Keratinocyte (primary cell): Measurements from ENCODE around the gene MAN1A2. TPM values are rescaled to one million over a fixed set of nuclear protein-coding genes. Genes with fewer than 3 reads are reported as not detected.
"Not testable (repeated sequence)": the region's sequence is repeated elsewhere in the genome, so short reads cannot be mapped to it uniquely, and the experiment has no call there.

Source experiments
- DNase-seq: peaks from one replicate; pipeline ENCODE4 v3.0.0-alpha.2; 2011; ENCODE audit warnings: low read depth, missing footprints, low spot score
- FAIRE-seq: peaks from 2 replicates; lab custom pipeline; 2011; peaks lifted over from hg19 to GRCh38; lab: Jason Lieb, UNC
- H2AFZ ChIP-seq: 2 replicates; pipeline ENCODE4 v1.6.0; 2012; ENCODE audit warnings: low read length, control low read depth, inconsistent platforms; ENCODE audit not compliant: control insufficient read depth
- H3K27ac ChIP-seq: 2 replicates; pipeline ENCODE4 v1.5.1; 2011; ENCODE audit warnings: low read length; ENCODE audit not compliant: control insufficient read depth, insufficient read depth
- H3K27me3 ChIP-seq: 3 replicates; pipeline ENCODE4 v1.6.0; 2011; ENCODE audit warnings: low read length; ENCODE audit not compliant: control insufficient read depth, insufficient read depth; ENCODE audit errors: extremely low read depth
- H3K36me3 ChIP-seq, 2 experiments: 2 replicates in 1 of 2; 3 replicates in 1 of 2; pipeline ENCODE4 v1.5.1; 2011; ENCODE audit warnings: low read length in 2 of 2, mild to moderate bottlenecking in 1 of 2; ENCODE audit not compliant: control insufficient read depth in 2 of 2, insufficient read depth in 2 of 2; ENCODE audit errors: extremely low read depth in 1 of 2
- H3K4me1 ChIP-seq: 3 replicates; pipeline ENCODE4 v1.5.1; 2011; ENCODE audit warnings: low read length; ENCODE audit not compliant: control insufficient read depth, insufficient read depth; ENCODE audit errors: extremely low read depth
- H3K4me2 ChIP-seq: 3 replicates; pipeline ENCODE4 v1.6.0; 2011; ENCODE audit warnings: low read depth, low read length; ENCODE audit not compliant: control insufficient read depth, insufficient read depth; ENCODE audit errors: extremely low read depth
- H3K4me3 ChIP-seq, 3 experiments: fragments of 200-600 bp in 1 of 3; sonication (generic) in 1 of 3; 2 replicates in 2 of 3; 3 replicates in 1 of 3; pipeline ENCODE4 v1.5.1; 2011 to 2016; ENCODE audit warnings: low read length in 3 of 3, mild to moderate bottlenecking in 3 of 3, control low read depth in 2 of 3, inconsistent platforms in 1 of 3, low read depth in 1 of 3, mixed read lengths in 1 of 3, mixed run types in 1 of 3, moderate library complexity in 1 of 3; ENCODE audit not compliant: control insufficient read depth in 2 of 3, insufficient read depth in 2 of 3; ENCODE audit errors: extremely low read depth in 1 of 3
- H3K79me2 ChIP-seq: 2 replicates; pipeline ENCODE4 v1.6.0; 2012; ENCODE audit warnings: low read length; ENCODE audit not compliant: control insufficient read depth, insufficient read depth
- H3K9ac ChIP-seq: 3 replicates; pipeline ENCODE4 v1.6.0; 2011; ENCODE audit warnings: low read length; ENCODE audit not compliant: control insufficient read depth, insufficient read depth; ENCODE audit errors: extremely low read depth
- H3K9me1 ChIP-seq: 3 replicates; pipeline ENCODE4 v1.6.0; 2011; ENCODE audit warnings: low read length; ENCODE audit not compliant: control insufficient read depth, insufficient read depth; ENCODE audit errors: extremely low read depth
- H3K9me3 ChIP-seq: 2 replicates; pipeline ENCODE4 v1.5.1; 2012; ENCODE audit warnings: low read depth, low read length; ENCODE audit not compliant: control insufficient read depth
- H4K20me1 ChIP-seq: 3 replicates; pipeline ENCODE4 v1.6.0; 2011; ENCODE audit warnings: low read length; ENCODE audit not compliant: control insufficient read depth, insufficient read depth; ENCODE audit errors: extremely low read depth
- CTCF ChIP-seq, 3 experiments: IDR thresholded peaks in 1 of 3; conservative IDR thresholded peaks in 1 of 3; optimal IDR thresholded peaks in 1 of 3; 2 replicates in 2 of 3; 3 replicates in 1 of 3; pipeline versions ENCODE3 to v1.5.1; 2011; ENCODE audit warnings: low read length in 3 of 3, mild to moderate bottlenecking in 3 of 3, moderate library complexity in 2 of 3, control low read depth in 1 of 3, inconsistent platforms in 1 of 3; ENCODE audit not compliant: insufficient read depth in 2 of 3; ENCODE audit errors: extremely low read depth in 1 of 3
- EZH2 ChIP-seq: IDR thresholded peaks from one replicate; pipeline ENCODE4 v1.6.1; 2012; ENCODE audit warnings: inconsistent platforms, mild to moderate bottlenecking, low read length, moderate library complexity
- dilution Hi-C: fragments of 300-500 bp; cut with MboI; formaldehyde crosslinking; loops from one replicate; pipeline ENCODE4 v1.7.0; 2020; ENCODE audit warnings: low sequenced_read_pairs; ENCODE audit not compliant: extremely low pct_ligation_motif_present
- polyA plus RNA-seq, 5 experiments: library from polyadenylated mRNA; depleted of rRNA in 3 of 5; stranded (reverse) in 3 of 5; stranded (forward) in 1 of 5; unstranded in 1 of 5; fragments of >200 nt; gene quantifications; 1 replicate in 1 of 5; 2 replicates in 3 of 5; 3 replicates in 1 of 5; pipeline versions ENCODE4 v1.2.1 to v1.2.3, GENCODE V29; 2011 to 2012; ENCODE audit warnings: missing spikeins in 2 of 5, low read depth in 1 of 5, low replicate concordance in 1 of 5

The MAN1A2 gene
- polyA plus RNA-seq, 1 donor (not counting 4 experiments of a cell fraction or from before 2014, with no cell fraction given), result 19.0 TPM

DNA sequence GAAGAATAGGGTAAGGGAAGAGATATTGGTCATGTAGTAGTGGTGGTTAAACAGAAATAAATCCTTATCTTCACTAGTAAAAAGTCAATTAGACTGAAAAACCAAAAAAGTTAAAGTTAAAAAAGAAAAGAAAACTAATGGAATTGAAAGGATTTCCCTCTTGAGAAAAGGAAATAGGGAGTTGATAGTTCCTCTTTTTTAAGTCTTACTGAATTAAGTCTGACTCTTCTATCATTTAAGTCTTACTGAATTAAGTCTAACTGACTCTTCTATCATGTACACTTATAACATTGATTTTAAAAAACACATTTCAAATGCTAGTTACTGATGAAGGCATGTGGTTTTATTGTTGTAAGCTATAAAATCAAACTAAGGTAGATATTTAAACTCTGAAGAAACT is 189.1 kb downstream of the MAN1A2 start:
- Histone ChIP-seq H3K27me3 (peaks cover 5% of the 10 kb centered on the region), H3K4me3 (no peak overlapping the region), H2AFZ (no peak overlapping the region), H3K36me3 (no peaks in the 10 kb centered on the region), H3K4me2 (no peak overlapping the region), H3K9me3 (no peaks in the 10 kb centered on the region), H3K9me1 (no peaks in the 10 kb centered on the region), H4K20me1 (no peaks in the 10 kb centered on the region), H3K4me1 (no peaks in the 10 kb centered on the region), H3K27ac (no peak overlapping the region), H3K79me2 (no peaks in the 10 kb centered on the region), H3K9ac (no peak overlapping the region)
- FAIRE-seq, result no peak
- no peak for DNase-seq
- dilution Hi-C loops, result no loop called here
- TF ChIP-seq CTCF (optimal IDR thresholded peaks at IDR 0.05 in 1 of 3, IDR thresholded peaks at IDR 0.05 in 1 of 3, conservative IDR thresholded peaks at IDR 0.05 in 1 of 3; ENCODE audit: extremely low read depth in 1 of 3, insufficient read depth in 2 of 3, low read length in 3 of 3) (no peak), EZH2 (no peak)

- H3K79me2 ChIP-seq, result no peaks in the 10 kb centered on the region
- no peaks in the 10 kb centered on the region for H3K9me1 ChIP-seq
- no peak overlapping the region for H3K4me2 ChIP-seq
- H3K4me1 ChIP-seq, result no peaks in the 10 kb centered on the region
- H3K9ac ChIP-seq, result no peak overlapping the region
- DNase-seq (no peak), FAIRE-seq (no peak)
- no peaks in the 10 kb centered on the region for H4K20me1 ChIP-seq
- no peak overlapping the region for H2AFZ ChIP-seq
- no peak overlapping the region for H3K4me3 ChIP-seq
- H3K9me3 ChIP-seq, result no peaks in the 10 kb centered on the region
- H3K27ac ChIP-seq, result no peak overlapping the region
- peaks cover 5% of the 10 kb centered on the region for H3K27me3 ChIP-seq
- dilution Hi-C loops, result no loop called here
- H3K36me3 ChIP-seq, result no peaks in the 10 kb centered on the region
- TF ChIP-seq CTCF (optimal IDR thresholded peaks at IDR 0.05 in 1 of 3, IDR thresholded peaks at IDR 0.05 in 1 of 3, conservative IDR thresholded peaks at IDR 0.05 in 1 of 3; ENCODE audit: extremely low read depth in 1 of 3, insufficient read depth in 2 of 3, low read length in 3 of 3) (no peak), EZH2 (no peak)
Measured at GRCh38 chr1:117556976-117557375, 189.7 kb downstream of the MAN1A2 start.

DNA sequence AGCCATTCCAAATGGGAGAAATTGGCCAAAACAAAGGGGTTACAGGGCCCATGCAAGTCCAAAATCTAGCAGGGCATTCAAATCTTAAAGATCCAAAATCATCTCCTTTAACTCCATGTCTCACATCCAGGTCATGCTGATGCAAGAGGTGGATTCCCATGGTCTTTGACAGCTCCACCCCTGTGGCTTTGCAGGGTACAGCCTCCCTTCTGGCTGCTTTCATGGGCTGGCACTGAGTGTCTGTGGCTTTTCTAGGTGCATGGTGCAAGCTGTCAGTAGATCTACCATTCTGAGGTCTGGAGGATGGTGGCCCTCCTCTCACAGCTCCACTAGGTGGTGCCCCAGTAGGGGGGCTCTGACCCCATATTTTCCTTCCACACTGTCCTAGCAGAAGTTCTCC is 191.2 kb downstream of the MAN1A2 start:
- H3K27me3 ChIP-seq, H4K20me1 ChIP-seq, H3K4me1 ChIP-seq, H3K79me2 ChIP-seq, H3K9me1 ChIP-seq, H3K4me2 ChIP-seq, H3K9ac ChIP-seq, H3K4me3 ChIP-seq, DNase-seq, H2AFZ ChIP-seq, H3K9me3 ChIP-seq, H3K36me3 ChIP-seq, FAIRE-seq, dilution Hi-C loops, H3K27ac ChIP-seq: not testable (repeated sequence)
